ENCODE measurements around the gene MYO7A.
A peak's percentile ranks its signal among the peaks of the same experiment; 100 is the strongest.

MYO7A gene

GRCh38 chr11:77103319-77103718, 24.7 kb upstream of the MYO7A start:
- H4K8ac ChIP-seq (ENCODE audit: low read length), result no peak overlapping the region
- H3K14ac ChIP-seq (ENCODE audit: low read length in 2 of 2), result no peak overlapping the region
- H2BK120ac ChIP-seq (ENCODE audit: low read depth, low read length), result no peak overlapping the region
- no peak overlapping the region for H3K4me3 ChIP-seq (ENCODE audit: insufficient read depth in 1 of 2, low read depth in 1 of 2, low read length in 2 of 2)
- H3K27ac ChIP-seq (ENCODE audit: low read length, poor library complexity, severe bottlenecking), result no peak overlapping the region
- H3K36me3 ChIP-seq (ENCODE audit: control insufficient read depth in 1 of 2, insufficient read depth in 2 of 2, low read depth in 1 of 2, low read length in 2 of 2), result peaks cover 17 to 30% of the 10 kb centered on the region in 2 experiments
- WGBS, result 54% methylated on average over 2 of the region's 2 CpGs
- H3K27me3 ChIP-seq (ENCODE audit: control insufficient read depth in 1 of 2, insufficient read depth in 1 of 2, low read length in 2 of 2), result no peaks in the 10 kb centered on the region
- no peak overlapping the region for H2BK5ac ChIP-seq (ENCODE audit: low read depth, low read length, poor library complexity, severe bottlenecking)
- no peak overlapping the region for H3K4me2 ChIP-seq (ENCODE audit: low read length, poor library complexity, severe bottlenecking)
- H2BK12ac ChIP-seq (ENCODE audit: low read length in 2 of 2), result no peak overlapping the region
- no peak overlapping the region for H2AFZ ChIP-seq (ENCODE audit: low read depth, low read length)
- H2AK5ac ChIP-seq (ENCODE audit: low read length, severe bottlenecking), result no peak overlapping the region
- DNase-seq, result no peak
- no peak overlapping the region for H4K91ac ChIP-seq (ENCODE audit: low read length)
- no peak overlapping the region for H3K4ac ChIP-seq (ENCODE audit: low read depth in 1 of 2, low read length in 2 of 2)
- H3K18ac ChIP-seq (ENCODE audit: low read depth in 1 of 2, low read length in 2 of 2), result no peak overlapping the region
- H3K9me3 ChIP-seq (ENCODE audit: control insufficient read depth, low read length), result no peaks in the 10 kb centered on the region
- H3K23ac ChIP-seq (ENCODE audit: low read length in 2 of 2), result no peak overlapping the region
- no peak overlapping the region for H2BK15ac ChIP-seq (ENCODE audit: low read depth, poor library complexity, severe bottlenecking)
- H3K9ac ChIP-seq (ENCODE audit: low read length), result no peak overlapping the region
- H3K4me1 ChIP-seq (ENCODE audit: control insufficient read depth, insufficient read depth, low read depth, low read length), result peaks cover 32% of the 10 kb centered on the region
- no peaks in the 10 kb centered on the region for H3K79me1 ChIP-seq (replicated peaks; ENCODE audit: low read length, poor library complexity, severe bottlenecking)

DNA sequence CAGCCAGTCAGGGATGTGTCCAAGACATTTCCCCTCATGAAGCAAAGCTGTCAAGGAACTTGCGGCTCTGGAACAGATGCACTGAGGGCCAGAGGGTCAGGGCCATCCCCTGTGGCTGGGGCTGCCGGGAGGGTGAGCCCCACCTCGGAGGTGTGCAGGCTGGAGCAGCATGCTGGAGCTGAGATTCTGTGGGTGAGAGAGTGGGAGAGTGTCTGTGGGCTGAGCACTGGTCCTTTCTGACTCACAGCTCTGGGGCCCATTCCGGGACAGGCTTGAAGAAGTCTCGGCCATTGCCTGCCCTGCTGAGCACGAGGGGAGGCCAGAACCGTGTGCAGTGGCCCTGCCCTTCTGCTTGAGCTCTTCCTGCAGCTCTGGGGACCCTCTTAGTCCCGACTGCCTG, 23.3 kb upstream of the MYO7A start:
- no peaks in the 10 kb centered on the region for H3K27me3 ChIP-seq (ENCODE audit: control insufficient read depth in 1 of 2, insufficient read depth in 1 of 2, low read length in 2 of 2)
- peaks cover 37% of the 10 kb centered on the region for H3K4me1 ChIP-seq (ENCODE audit: control insufficient read depth, insufficient read depth, low read depth, low read length)
- no peak overlapping the region for H3K9ac ChIP-seq (ENCODE audit: low read length)
- no peak overlapping the region for H3K14ac ChIP-seq (ENCODE audit: low read length in 2 of 2)
- no peak overlapping the region for H2AK5ac ChIP-seq (ENCODE audit: low read length, severe bottlenecking)
- H3K4me2 ChIP-seq (ENCODE audit: low read length, poor library complexity, severe bottlenecking), result no peak overlapping the region
- no peak overlapping the region for H3K4me3 ChIP-seq (ENCODE audit: insufficient read depth in 1 of 2, low read depth in 1 of 2, low read length in 2 of 2)
- no peak overlapping the region for H3K23ac ChIP-seq (ENCODE audit: low read length in 2 of 2)
- no peak overlapping the region for H2BK120ac ChIP-seq (ENCODE audit: low read depth, low read length)
- H3K18ac ChIP-seq (ENCODE audit: low read depth in 1 of 2, low read length in 2 of 2), result no peak overlapping the region
- H3K4ac ChIP-seq (ENCODE audit: low read depth in 1 of 2, low read length in 2 of 2), result no peak overlapping the region
- no peak overlapping the region for H2AFZ ChIP-seq (ENCODE audit: low read depth, low read length)
- no peak overlapping the region for H2BK15ac ChIP-seq (ENCODE audit: low read depth, poor library complexity, severe bottlenecking)
- H2BK5ac ChIP-seq (ENCODE audit: low read depth, low read length, poor library complexity, severe bottlenecking), result no peak overlapping the region
- no peaks in the 10 kb centered on the region for H3K9me3 ChIP-seq (ENCODE audit: control insufficient read depth, low read length)
- H2BK12ac ChIP-seq (ENCODE audit: low read length in 2 of 2), result no peak overlapping the region
- no peak overlapping the region for H4K8ac ChIP-seq (ENCODE audit: low read length)
- H3K79me1 ChIP-seq (replicated peaks; ENCODE audit: low read length, poor library complexity, severe bottlenecking), result peaks cover under 1% of the 10 kb centered on the region
- WGBS, result 83% methylated on average over 8 of the region's 8 CpGs
- DNase-seq, result no peak
- H3K27ac ChIP-seq (ENCODE audit: low read length, poor library complexity, severe bottlenecking), result no peak overlapping the region
- H3K36me3 ChIP-seq (ENCODE audit: control insufficient read depth in 1 of 2, insufficient read depth in 2 of 2, low read depth in 1 of 2, low read length in 2 of 2), result peaks cover 17 to 30% of the 10 kb centered on the region in 2 experiments
- H4K91ac ChIP-seq (ENCODE audit: low read length), result no peak overlapping the region

DNA sequence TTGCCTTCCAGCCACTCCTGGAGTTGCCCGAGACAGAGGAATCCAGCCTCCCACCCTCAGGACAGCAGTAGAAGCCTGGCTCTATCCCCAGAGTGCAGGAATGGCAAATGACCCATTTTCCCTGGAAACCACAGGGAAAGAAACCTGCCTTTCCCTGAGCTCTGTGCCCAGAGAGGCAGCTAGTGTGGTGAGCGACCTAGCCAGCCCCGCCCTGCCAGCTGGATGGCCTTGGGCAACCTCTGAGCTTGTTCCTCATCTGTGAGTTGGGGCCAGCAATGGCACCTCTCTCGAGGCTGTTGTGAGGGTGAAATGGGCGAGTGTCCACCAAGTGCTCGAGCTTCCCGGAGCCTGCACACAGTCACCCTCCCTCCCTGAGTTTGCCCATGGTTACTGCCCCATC, 21.7 kb upstream of the MYO7A start:
- no peak overlapping the region for H3K18ac ChIP-seq (ENCODE audit: low read depth in 1 of 2, low read length in 2 of 2)
- no peak overlapping the region for H3K14ac ChIP-seq (ENCODE audit: low read length in 2 of 2)
- H3K79me1 ChIP-seq (replicated peaks; ENCODE audit: low read length, poor library complexity, severe bottlenecking), result peaks cover 6% of the 10 kb centered on the region
- peaks cover 39% of the 10 kb centered on the region for H3K4me1 ChIP-seq (ENCODE audit: control insufficient read depth, insufficient read depth, low read depth, low read length)
- H3K23ac ChIP-seq (ENCODE audit: low read length in 2 of 2), result peak overlapping the region in 1 of 2 experiments; percentile 19
- H4K91ac ChIP-seq (ENCODE audit: low read length), result no peak overlapping the region
- no peak overlapping the region for H2AFZ ChIP-seq (ENCODE audit: low read depth, low read length)
- no peak overlapping the region for H2AK5ac ChIP-seq (ENCODE audit: low read length, severe bottlenecking)
- no peaks in the 10 kb centered on the region for H3K9me3 ChIP-seq (ENCODE audit: control insufficient read depth, low read length)
- H3K27me3 ChIP-seq (ENCODE audit: control insufficient read depth in 1 of 2, insufficient read depth in 1 of 2, low read length in 2 of 2), result no peaks in the 10 kb centered on the region
- 99% methylated on average over 4 of the region's 7 CpGs for WGBS
- no peak overlapping the region for H3K4me2 ChIP-seq (ENCODE audit: low read length, poor library complexity, severe bottlenecking)
- peaks cover 15 to 25% of the 10 kb centered on the region in 2 experiments for H3K36me3 ChIP-seq (ENCODE audit: control insufficient read depth in 1 of 2, insufficient read depth in 2 of 2, low read depth in 1 of 2, low read length in 2 of 2)
- H2BK12ac ChIP-seq (ENCODE audit: low read length in 2 of 2), result no peak overlapping the region
- no peak overlapping the region for H4K8ac ChIP-seq (ENCODE audit: low read length)
- no peak overlapping the region for H3K27ac ChIP-seq (ENCODE audit: low read length, poor library complexity, severe bottlenecking)
- H2BK15ac ChIP-seq (ENCODE audit: low read depth, poor library complexity, severe bottlenecking), result no peak overlapping the region
- no peak overlapping the region for H2BK120ac ChIP-seq (ENCODE audit: low read depth, low read length)
- no peak overlapping the region for H3K4ac ChIP-seq (ENCODE audit: low read depth in 1 of 2, low read length in 2 of 2)
- H3K9ac ChIP-seq (ENCODE audit: low read length), result no peak overlapping the region
- H2BK5ac ChIP-seq (ENCODE audit: low read depth, low read length, poor library complexity, severe bottlenecking), result no peak overlapping the region
- no peak overlapping the region for H3K4me3 ChIP-seq (ENCODE audit: insufficient read depth in 1 of 2, low read depth in 1 of 2, low read length in 2 of 2)
- no peak for DNase-seq

- Histone ChIP-seq H2BK120ac (ENCODE audit: low read depth, low read length) (no peak overlapping the region), H2BK15ac (ENCODE audit: low read depth, poor library complexity, severe bottlenecking) (no peak overlapping the region), H4K8ac (ENCODE audit: low read length) (no peak overlapping the region), H2BK12ac (ENCODE audit: low read length in 2 of 2) (no peak overlapping the region), H3K4me2 (ENCODE audit: low read length, poor library complexity, severe bottlenecking) (no peak overlapping the region), H2AK5ac (ENCODE audit: low read length, severe bottlenecking) (no peak overlapping the region), H4K91ac (ENCODE audit: low read length) (no peak overlapping the region), H3K27ac (ENCODE audit: low read length, poor library complexity, severe bottlenecking) (no peak overlapping the region), H3K23ac (ENCODE audit: low read length in 2 of 2) (peak overlapping the region in 1 of 2 experiments; percentile 19), H2BK5ac (ENCODE audit: low read depth, low read length, poor library complexity, severe bottlenecking) (no peak overlapping the region), H3K36me3 (ENCODE audit: control insufficient read depth in 1 of 2, insufficient read depth in 2 of 2, low read depth in 1 of 2, low read length in 2 of 2) (peaks cover 15 to 25% of the 10 kb centered on the region in 2 experiments), H3K79me1 (replicated peaks; ENCODE audit: low read length, poor library complexity, severe bottlenecking) (peaks cover 6% of the 10 kb centered on the region), H3K9ac (ENCODE audit: low read length) (no peak overlapping the region), H3K18ac (ENCODE audit: low read depth in 1 of 2, low read length in 2 of 2) (no peak overlapping the region), H3K27me3 (ENCODE audit: control insufficient read depth in 1 of 2, insufficient read depth in 1 of 2, low read length in 2 of 2) (no peaks in the 10 kb centered on the region), H3K4me1 (ENCODE audit: control insufficient read depth, insufficient read depth, low read depth, low read length) (peaks cover 39% of the 10 kb centered on the region), H3K9me3 (ENCODE audit: control insufficient read depth, low read length) (no peaks in the 10 kb centered on the region), H3K4ac (ENCODE audit: low read depth in 1 of 2, low read length in 2 of 2) (no peak overlapping the region), H3K4me3 (ENCODE audit: insufficient read depth in 1 of 2, low read depth in 1 of 2, low read length in 2 of 2) (no peak overlapping the region), H3K14ac (ENCODE audit: low read length in 2 of 2) (no peak overlapping the region), H2AFZ (ENCODE audit: low read depth, low read length) (no peak overlapping the region)
- 95% methylated on average over 13 of the region's 13 CpGs for WGBS
- no peak for DNase-seq
Observed at GRCh38 chr11:77106759-77107158, 21.3 kb upstream of the MYO7A start.

All from mesenchymal stem cell (in vitro differentiated cells and primary cell).